GM12878 (cell line): ENCODE data around the gene USP54. TPM values are rescaled to one million over a fixed set of nuclear protein-coding genes. Genes with fewer than 3 reads are reported as not detected.
A peak's percentile ranks its signal among the peaks of the same experiment; 100 is the strongest.

Experiments used
- NR2C1 ChIP-seq: fragments of 450-650 bp; IDR thresholded peaks from 2 replicates; pipeline ENCODE4 v1.6.1; 2017; ENCODE audit warnings: antibody characterized with exemption, mild to moderate bottlenecking, moderate library complexity
- SIX5 ChIP-seq: IDR thresholded peaks from 2 replicates; pipeline ENCODE4 v1.6.1; 2011; ENCODE audit warnings: mild to moderate bottlenecking, low read depth, low read length, moderate library complexity; ENCODE audit not compliant: severe bottlenecking
- ZZZ3 ChIP-seq: IDR thresholded peaks from 2 replicates; pipeline ENCODE4 v1.6.1; 2011; ENCODE audit warnings: low read depth; ENCODE audit not compliant: control insufficient read depth, insufficient read length
- polyA plus RNA-seq, 11 experiments: library from polyadenylated mRNA; depleted of rRNA in 4 of 11; unstranded in 6 of 11; stranded (reverse) in 5 of 11; fragments of >200 nt; fragmentation: Nextera tagmentation in 4 of 11; fragmentation: Illumina TruSeq in 1 of 11; extraction: Ambion mirVana in 4 of 11; extraction: Trizol in 1 of 11; gene quantifications; 1 replicate in 1 of 11; 2 replicates in 10 of 11; pipeline versions ENCODE4 v1.2.1 to v1.2.3, GENCODE V29; 2011 to 2016; ENCODE audit warnings: inconsistent platforms in 2 of 11, missing spikeins in 2 of 11, low read depth in 1 of 11
- total RNA-seq, 4 experiments: library from RNA; depleted of rRNA in 3 of 4; stranded (reverse); fragments of >200 nt in 3 of 4; fragmentation: Illumina TruSeq in 1 of 4; extraction: Trizol in 1 of 4; gene quantifications; 2 replicates each; pipeline versions ENCODE4 v1.2.1 to v1.2.3, GENCODE V29; 2013 to 2021
- TF ChIP-seq, protein P1 (sequence below): fragments of 450-650 bp; IDR thresholded peaks from 2 replicates; pipeline ENCODE4 v1.6.1; 2016; ENCODE audit warnings: mild to moderate bottlenecking
- TF ChIP-seq, protein P2 (sequence below): IDR thresholded peaks from 2 replicates; pipeline ENCODE4 v1.6.1; 2012; ENCODE audit warnings: low read depth, low read length, improper control_type of control experiment

Gene USP54
- total and polyA plus RNA-seq, 10 of the 15 experiments (the other 5 are each of a cell fraction or from before 2014, with no cell fraction given) = 0.93 to 10.5 (median 5.5) TPM

DNA sequence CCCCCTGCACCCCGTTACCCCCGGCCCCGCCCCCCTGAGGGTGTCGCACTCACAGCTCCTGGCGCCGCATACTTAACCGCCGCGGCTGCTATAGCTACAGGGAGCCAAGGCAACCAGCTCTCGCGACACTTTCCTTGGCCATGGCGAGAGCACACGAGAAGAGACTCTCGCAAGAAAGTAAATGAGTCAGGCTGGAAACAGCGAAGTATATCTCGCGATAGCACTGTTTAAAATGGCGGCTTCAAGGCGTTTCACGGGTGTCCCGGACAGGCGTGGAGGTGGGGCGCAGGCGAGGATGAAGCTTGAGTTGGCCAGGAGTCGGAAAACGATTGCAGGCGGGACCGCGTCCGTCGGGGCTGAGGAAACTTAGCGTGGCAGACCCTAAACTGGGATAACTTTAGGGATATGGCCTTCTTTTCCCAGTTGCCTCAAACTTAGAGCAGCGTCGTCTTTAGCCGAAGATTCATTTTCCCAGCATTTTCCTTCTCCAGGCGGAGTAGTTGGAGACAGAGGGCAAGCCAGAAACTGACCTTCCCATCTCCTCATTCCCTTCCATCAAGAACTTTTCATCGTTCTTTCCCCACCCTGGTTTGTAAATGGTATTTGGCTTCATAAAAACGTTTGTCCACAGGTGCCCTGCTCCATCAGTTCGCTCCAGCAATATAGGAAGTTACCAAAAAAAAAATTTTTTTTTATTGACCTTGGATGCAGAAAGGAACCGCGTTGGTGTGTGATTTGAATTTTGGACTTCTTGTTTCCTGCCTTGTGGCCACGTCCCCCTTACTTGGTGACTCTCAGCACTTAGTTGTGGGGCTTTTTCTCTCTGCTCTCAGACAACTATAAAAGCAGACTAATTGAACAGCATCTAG is 35.0 kb upstream of the USP54 start (continued):
- TF ChIP-seq SIX5 = peak; percentile 19
- TF ChIP-seq, protein P1, sequence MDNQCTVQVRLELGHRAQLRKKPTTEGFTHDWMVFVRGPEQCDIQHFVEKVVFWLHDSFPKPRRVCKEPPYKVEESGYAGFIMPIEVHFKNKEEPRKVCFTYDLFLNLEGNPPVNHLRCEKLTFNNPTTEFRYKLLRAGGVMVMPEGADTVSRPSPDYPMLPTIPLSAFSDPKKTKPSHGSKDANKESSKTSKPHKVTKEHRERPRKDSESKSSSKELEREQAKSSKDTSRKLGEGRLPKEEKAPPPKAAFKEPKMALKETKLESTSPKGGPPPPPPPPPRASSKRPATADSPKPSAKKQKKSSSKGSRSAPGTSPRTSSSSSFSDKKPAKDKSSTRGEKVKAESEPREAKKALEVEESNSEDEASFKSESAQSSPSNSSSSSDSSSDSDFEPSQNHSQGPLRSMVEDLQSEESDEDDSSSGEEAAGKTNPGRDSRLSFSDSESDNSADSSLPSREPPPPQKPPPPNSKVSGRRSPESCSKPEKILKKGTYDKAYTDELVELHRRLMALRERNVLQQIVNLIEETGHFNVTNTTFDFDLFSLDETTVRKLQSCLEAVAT = no peak
- no peak for TF ChIP-seq NR2C1
- TF ChIP-seq, protein P2, sequence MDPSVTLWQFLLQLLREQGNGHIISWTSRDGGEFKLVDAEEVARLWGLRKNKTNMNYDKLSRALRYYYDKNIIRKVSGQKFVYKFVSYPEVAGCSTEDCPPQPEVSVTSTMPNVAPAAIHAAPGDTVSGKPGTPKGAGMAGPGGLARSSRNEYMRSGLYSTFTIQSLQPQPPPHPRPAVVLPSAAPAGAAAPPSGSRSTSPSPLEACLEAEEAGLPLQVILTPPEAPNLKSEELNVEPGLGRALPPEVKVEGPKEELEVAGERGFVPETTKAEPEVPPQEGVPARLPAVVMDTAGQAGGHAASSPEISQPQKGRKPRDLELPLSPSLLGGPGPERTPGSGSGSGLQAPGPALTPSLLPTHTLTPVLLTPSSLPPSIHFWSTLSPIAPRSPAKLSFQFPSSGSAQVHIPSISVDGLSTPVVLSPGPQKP = no peak
- no peak for TF ChIP-seq ZZZ3
